A673 (cell line): ENCODE results near the gene CCNY. TPM values are rescaled to one million over a fixed set of nuclear protein-coding genes. Genes with fewer than 3 reads are reported as not detected.
A peak's percentile ranks its signal among the peaks of the same experiment; 100 is the strongest.

Experiments used
- BruUV-seq: library from RNA; stranded (reverse); fragments of 400-500 nt; replicated peaks from 2 replicates; lab custom pipeline; 2021; lab: Mats Ljungman, UMichigan
- CTCF ChIA-PET: fragments of 300-600 bp; sonication (Branson Sonifier 250); formaldehyde crosslinking; loops from one replicate; lab custom pipeline; 2022; ENCODE audit warnings: antibody characterized with exemption; lab: Charles Lee
- POLR2A ChIA-PET: fragments of 300-600 bp; sonication (Branson Sonifier 250); formaldehyde crosslinking; loops from one replicate; lab custom pipeline; 2022; ENCODE audit warnings: antibody characterized with exemption; ENCODE audit not compliant: low non-redundant PET; lab: Charles Lee
- DNase-seq: peaks from one replicate; pipeline ENCODE4 v3.0.0-alpha.2; 2015; ENCODE audit warnings: low spot score
- H3K27ac ChIP-seq: fragments of 200-600 bp; sonication (generic); 2 replicates; pipeline ENCODE4 v1.5.1; 2016; ENCODE audit warnings: mixed run types, low read depth, mild to moderate bottlenecking, mixed read lengths, antibody characterized with exemption, low read length; ENCODE audit not compliant: poor library complexity, severe bottlenecking
- H3K27me3 ChIP-seq: fragments of 200-600 bp; sonication (generic); replicated peaks from 2 replicates; pipeline ENCODE4 v1.6.1; 2017; ENCODE audit warnings: mixed run types, low read depth, mild to moderate bottlenecking, mixed read lengths, antibody characterized with exemption, low read length; ENCODE audit not compliant: insufficient read depth, poor library complexity
- H3K36me3 ChIP-seq: fragments of 200-600 bp; sonication (generic); 2 replicates; pipeline ENCODE4 v1.6.1; 2016; ENCODE audit warnings: mixed run types, mild to moderate bottlenecking, mixed read lengths, antibody characterized with exemption, low read length; ENCODE audit not compliant: insufficient read depth, poor library complexity, severe bottlenecking
- H3K4me1 ChIP-seq: fragments of 200-600 bp; sonication (generic); 2 replicates; pipeline ENCODE4 v1.6.1; 2017; ENCODE audit warnings: mixed run types, mild to moderate bottlenecking, mixed read lengths, antibody characterized with exemption, low read length; ENCODE audit not compliant: insufficient read depth, poor library complexity, severe bottlenecking
- H3K4me3 ChIP-seq: fragments of 200-600 bp; sonication (generic); 2 replicates; pipeline ENCODE4 v1.5.1; 2016; ENCODE audit warnings: low read depth, mixed run types, mild to moderate bottlenecking, mixed read lengths, low read length; ENCODE audit not compliant: poor library complexity, severe bottlenecking
- H3K9me3 ChIP-seq: fragments of 200-600 bp; sonication (generic); 2 replicates; pipeline ENCODE4 v1.6.1; 2016; ENCODE audit warnings: mixed run types, low read depth, mild to moderate bottlenecking, mixed read lengths, antibody characterized with exemption, low read length; ENCODE audit not compliant: poor library complexity, severe bottlenecking
- CTCF ChIP-seq: fragments of 300-800, 200-600 bp; sonication (generic); conservative IDR thresholded peaks from 2 replicates; pipeline ENCODE4 v1.5.1; 2017; ENCODE audit warnings: low read depth, mild to moderate bottlenecking, antibody characterized with exemption, low read length, moderate library complexity, mixed read lengths
- EZH2 ChIP-seq: fragments of 200-600 bp; sonication (generic); IDR thresholded peaks from 2 replicates; pipeline ENCODE4 v1.6.1; 2017; ENCODE audit warnings: borderline replicate concordance, low read depth, mild to moderate bottlenecking, mixed read lengths, antibody characterized with exemption, low read length; ENCODE audit not compliant: poor library complexity, severe bottlenecking
- intact Hi-C: fragments of 100-400 bp; cut with micrococcal nuclease; formaldehyde crosslinking; loops from one replicate; pipeline ENCODE4 v1.10.0; 2022; ENCODE audit not compliant: unreplicated experiment
- total RNA-seq: library from RNA; stranded (reverse); gene quantifications from 2 replicates; pipeline ENCODE4 v1.2.3, GENCODE V29; 2021

The CCNY gene
- total RNA-seq, 1 experiment from 2014 or later: 84.8 TPM

GRCh38 chr10:35594115-35595079 lies 258.1 kb downstream of the CCNY start:
- peak overlapping the region; percentile 58 for H3K27ac ChIP-seq
- no peak for TF ChIP-seq EZH2
- no peak overlapping the region for H3K4me3 ChIP-seq
- intact Hi-C loops: loop anchor here (10.0 kb wide), 1 partner anchor 330 kb away; no protein-coding TSS in a partner anchor
- H3K9me3 ChIP-seq: no peaks in the 10 kb centered on the region
- H3K4me1 ChIP-seq: peaks cover 9% of the 10 kb centered on the region
- no peaks in the 10 kb centered on the region for H3K36me3 ChIP-seq
- CTCF ChIA-PET: no interaction called here
- BruUV-seq: TSS peak; percentile 91
- no peaks in the 10 kb centered on the region for H3K27me3 ChIP-seq
- POLR2A ChIA-PET: no interaction called here
- DNase-seq: no peak

DNA sequence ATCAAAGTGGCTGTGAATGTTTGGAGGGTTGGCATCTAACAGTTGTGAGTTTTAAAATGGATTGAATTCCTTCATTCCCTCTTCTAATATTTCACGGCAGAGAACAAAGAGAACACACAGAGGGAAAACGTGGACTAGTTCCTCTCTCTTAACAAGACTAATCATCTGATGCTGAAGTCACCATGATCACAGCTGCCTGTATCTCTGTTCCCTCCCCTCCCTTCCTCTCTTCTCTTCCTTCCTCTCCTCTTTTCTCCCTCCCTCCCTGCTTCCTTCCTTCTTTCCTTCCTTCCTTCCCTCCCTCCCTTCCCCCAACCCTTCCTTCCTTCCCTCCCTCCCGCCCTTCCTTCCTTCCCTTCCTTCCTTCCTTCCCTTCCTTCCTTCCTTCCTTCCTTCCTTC lies 258.8 kb downstream of the CCNY start:
- POLR2A ChIA-PET: no interaction called here
- Histone ChIP-seq H3K4me3 (no peak overlapping the region), H3K27ac (peak overlapping the region; percentile 58), H3K9me3 (no peaks in the 10 kb centered on the region), H3K27me3 (no peaks in the 10 kb centered on the region), H3K4me1 (peaks cover 9% of the 10 kb centered on the region), H3K36me3 (no peaks in the 10 kb centered on the region)
- no peak for TF ChIP-seq CTCF
- TF ChIP-seq EZH2: no peak
- intact Hi-C loops: loop anchor here (10.0 kb wide), 1 partner anchor 330 kb away; no protein-coding TSS in a partner anchor
- DNase-seq: peak; percentile 67
- no TSS peak for BruUV-seq
- CTCF ChIA-PET: no interaction called here

GRCh38 chr10:35598379-35598778 lies 262.1 kb downstream of the CCNY start:
- CTCF ChIA-PET: no interaction called here
- H3K9me3 ChIP-seq: no peaks in the 10 kb centered on the region
- intact Hi-C loops: loop anchor here (10.0 kb wide), 1 partner anchor 334 kb away; no protein-coding TSS in a partner anchor
- no peak overlapping the region for H3K27ac ChIP-seq
- POLR2A ChIA-PET: no interaction called here
- TF ChIP-seq EZH2: no peak
- peak; percentile 39; the same call in 1 of the 2 replicates for TF ChIP-seq CTCF
- no peaks in the 10 kb centered on the region for H3K27me3 ChIP-seq
- H3K36me3 ChIP-seq: no peaks in the 10 kb centered on the region
- no peak for DNase-seq
- peaks cover 9% of the 10 kb centered on the region for H3K4me1 ChIP-seq
- no peak overlapping the region for H3K4me3 ChIP-seq
- no TSS peak for BruUV-seq
